HAP-1 (cell line): Measurements from ENCODE around the gene CCR5.
"Not testable (repeated sequence)": the region's sequence is repeated elsewhere in the genome, so short reads cannot be mapped to it uniquely, and the experiment has no call there.

Experiments used
- DNase-seq, 2 experiments: peaks; one replicate each; pipeline ENCODE4 v3.0.0-alpha.2; 2016 to 2020; ENCODE audit warnings: low spot score in 2 of 2
- H3K27me3 ChIP-seq: fragments of 250-450 bp; sonication (Bioruptor Pico); 2 replicates; pipeline ENCODE4 v1.5.1; 2020; ENCODE audit warnings: low read depth, mild to moderate bottlenecking, moderate library complexity
- H3K36me3 ChIP-seq: fragments of 250-450 bp; sonication (Bioruptor Pico); replicated peaks from 2 replicates; pipeline ENCODE4 v1.5.1; 2020; ENCODE audit warnings: mild to moderate bottlenecking
- H3K4me1 ChIP-seq: fragments of 250-450 bp; sonication (Bioruptor Pico); 2 replicates; pipeline ENCODE4 v1.5.1; 2020; ENCODE audit warnings: mild to moderate bottlenecking
- H3K4me3 ChIP-seq: fragments of 250-450 bp; sonication (Bioruptor Pico); 2 replicates; pipeline ENCODE4 v1.5.1; 2020; ENCODE audit warnings: mild to moderate bottlenecking, moderate library complexity
- H3K9me3 ChIP-seq: fragments of 250-450 bp; sonication (Bioruptor Pico); 2 replicates; pipeline ENCODE4 v1.5.1; 2020; ENCODE audit warnings: mild to moderate bottlenecking, moderate library complexity
- in situ Hi-C: fragments of 300-500 bp; cut with MboI; formaldehyde crosslinking; loops from 3 replicates; pipeline ENCODE4 v1.14.3; 2020; ENCODE audit warnings: low sequenced_read_pairs, inconsistent platforms, mixed read lengths

The CCR5 gene

DNA sequence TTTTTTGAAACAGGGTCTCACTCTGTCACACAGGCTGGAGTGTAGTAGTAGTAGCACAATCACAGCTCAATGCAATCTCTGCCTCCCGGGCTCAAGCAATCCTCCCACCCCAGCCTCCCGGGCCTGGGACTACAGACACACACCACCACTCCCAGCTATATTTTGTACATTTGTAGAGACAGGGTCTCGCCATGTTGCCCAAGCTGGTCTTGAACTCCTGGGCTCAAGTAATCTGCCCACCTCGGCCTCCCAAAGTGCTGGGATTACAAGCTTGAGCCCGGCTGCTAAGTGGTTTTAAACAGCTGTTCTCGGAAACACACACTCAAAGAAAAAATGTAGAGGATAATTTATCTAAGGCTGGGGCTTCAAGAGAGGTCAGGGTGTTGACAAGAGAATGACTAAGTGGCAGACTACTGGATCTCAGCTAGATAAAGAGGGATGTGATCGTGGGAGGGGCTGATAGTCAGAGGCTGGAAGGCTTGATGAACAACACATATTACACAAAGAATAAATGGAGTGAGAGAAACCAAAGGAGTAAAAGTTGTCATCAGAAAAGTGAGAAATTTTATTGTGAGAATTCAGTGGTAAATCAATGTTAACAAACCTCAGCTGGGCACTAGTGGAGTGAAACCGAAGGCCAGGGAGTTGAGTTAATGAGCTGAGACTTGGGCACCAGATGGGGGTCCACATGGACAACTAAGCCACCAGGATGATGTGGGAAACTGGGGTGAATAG lies 29.4 kb downstream of the CCR5 start:
- Histone ChIP-seq H3K9me3 (no peaks in the 10 kb centered on the region), H3K27me3 (peaks cover 8% of the 10 kb centered on the region; the same call in 1 of the 2 replicates), H3K36me3 (no peaks in the 10 kb centered on the region), H3K4me1 (no peaks in the 10 kb centered on the region), H3K4me3 (no peak overlapping the region)
- DNase-seq: no peak
- in situ Hi-C loops: no loop called here

DNA sequence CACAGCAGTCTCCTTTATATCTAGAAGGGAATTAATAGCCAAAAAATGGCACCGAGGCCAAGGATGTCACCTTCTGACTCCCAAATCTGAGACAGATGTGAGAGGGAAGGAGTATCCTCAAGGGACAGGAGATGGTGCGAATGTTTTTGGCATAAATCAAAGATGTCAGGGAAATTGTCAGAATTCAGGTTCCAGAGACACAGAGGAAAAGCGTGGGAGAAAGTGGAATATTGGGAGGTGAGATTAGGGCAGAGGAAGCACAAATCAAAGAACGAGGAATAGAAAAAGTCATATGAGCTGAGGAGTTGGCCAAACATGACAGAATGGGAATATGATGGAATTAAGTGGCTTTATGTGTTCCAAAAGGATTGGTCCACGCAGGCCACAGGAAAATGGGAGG lies 30.1 kb downstream of the CCR5 start:
- no peak for DNase-seq
- Histone ChIP-seq H3K4me3 (no peak overlapping the region), H3K27me3 (peaks cover 8% of the 10 kb centered on the region; the same call in 1 of the 2 replicates), H3K9me3 (no peaks in the 10 kb centered on the region), H3K4me1 (no peaks in the 10 kb centered on the region), H3K36me3 (no peaks in the 10 kb centered on the region)
- in situ Hi-C loops: no loop called here

DNA sequence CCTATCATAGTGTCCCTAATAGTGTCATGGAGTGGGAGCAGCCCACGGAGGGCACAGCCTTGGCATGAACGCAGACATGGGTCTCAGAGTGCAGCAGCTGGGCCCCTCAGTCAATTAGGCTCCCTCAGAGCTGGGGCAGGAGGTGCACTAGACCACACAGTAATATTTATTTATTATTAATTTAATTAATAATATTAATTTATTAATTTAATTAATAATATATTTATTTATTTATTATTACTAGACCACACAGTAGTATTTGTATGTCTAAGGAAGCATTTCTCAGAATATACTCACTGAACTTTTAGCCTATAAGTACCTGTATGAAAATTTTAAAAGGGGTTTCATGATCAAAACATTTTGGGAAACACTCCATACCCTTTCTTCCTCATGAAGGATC lies 30.8 kb downstream of the CCR5 start:
- Histone ChIP-seq H3K36me3 (no peaks in the 10 kb centered on the region), H3K27me3 (peaks cover 14% of the 10 kb centered on the region), H3K9me3 (no peaks in the 10 kb centered on the region), H3K4me3 (no peak overlapping the region), H3K4me1 (no peaks in the 10 kb centered on the region)
- no peak for DNase-seq
- in situ Hi-C loops: no loop called here

DNA sequence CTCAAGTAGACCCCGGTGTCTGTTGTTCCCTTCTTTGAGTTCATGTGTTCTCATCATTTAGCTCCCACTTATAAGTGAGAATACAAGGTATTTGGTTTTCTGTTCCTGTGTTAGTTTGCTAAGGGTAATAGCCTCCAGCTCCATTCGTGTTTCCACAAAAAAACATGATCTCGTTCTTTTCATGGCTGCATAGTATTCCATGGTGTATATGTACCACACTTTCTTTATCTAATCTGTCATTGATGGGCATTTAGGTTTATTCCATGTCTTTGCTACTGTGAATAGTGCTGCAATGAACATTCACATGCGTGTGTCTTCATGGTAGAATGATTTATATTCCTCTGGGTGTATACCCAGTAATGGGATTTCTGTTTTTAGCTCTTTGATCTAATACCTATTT lies 32.2 kb downstream of the CCR5 start:
- H3K36me3 ChIP-seq, in situ Hi-C loops, H3K4me1 ChIP-seq, DNase-seq, H3K4me3 ChIP-seq, H3K9me3 ChIP-seq: not testable (repeated sequence)
- H3K27me3 ChIP-seq: peaks cover 18% of the 10 kb centered on the region

DNA sequence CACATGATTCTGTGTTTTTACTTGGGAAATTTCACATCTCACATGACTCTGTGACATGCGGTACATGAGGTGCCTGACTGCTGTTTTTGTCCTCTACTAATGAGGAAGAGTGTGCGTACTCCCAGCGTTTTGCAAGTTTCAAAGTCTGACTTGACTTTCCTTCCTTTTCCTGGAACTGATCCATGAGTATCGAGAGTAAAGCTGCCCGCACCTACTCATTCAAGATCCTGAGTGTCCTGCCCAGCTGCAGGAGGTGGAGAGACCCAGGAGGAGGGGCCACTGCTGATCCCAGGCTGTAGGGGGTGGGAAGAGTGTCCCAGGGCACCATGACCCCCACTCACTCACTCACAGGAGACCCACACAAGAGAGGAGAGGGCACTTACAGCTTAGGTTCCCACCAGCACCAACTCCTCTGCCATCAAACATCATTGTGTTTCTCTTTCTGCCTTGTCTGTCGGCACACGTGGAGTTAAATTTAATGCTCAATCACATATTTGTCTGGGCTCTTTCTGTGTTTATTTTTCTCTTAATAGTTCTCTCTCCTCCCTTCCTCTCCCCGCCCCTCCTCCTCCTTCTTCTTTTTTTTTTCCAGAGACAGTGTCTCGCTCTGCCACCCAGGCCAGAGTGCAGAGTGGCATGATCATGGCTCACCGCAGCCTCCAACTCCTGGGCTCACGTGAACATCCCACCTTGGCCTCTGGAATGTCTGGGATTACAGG lies 34.7 kb downstream of the CCR5 start:
- DNase-seq: no peak
- H3K4me1 ChIP-seq: no peaks in the 10 kb centered on the region
- in situ Hi-C loops: no loop called here
- H3K27me3 ChIP-seq: peaks cover 15% of the 10 kb centered on the region
- H3K9me3 ChIP-seq: no peaks in the 10 kb centered on the region
- no peaks in the 10 kb centered on the region for H3K36me3 ChIP-seq
- H3K4me3 ChIP-seq: no peak overlapping the region

DNA sequence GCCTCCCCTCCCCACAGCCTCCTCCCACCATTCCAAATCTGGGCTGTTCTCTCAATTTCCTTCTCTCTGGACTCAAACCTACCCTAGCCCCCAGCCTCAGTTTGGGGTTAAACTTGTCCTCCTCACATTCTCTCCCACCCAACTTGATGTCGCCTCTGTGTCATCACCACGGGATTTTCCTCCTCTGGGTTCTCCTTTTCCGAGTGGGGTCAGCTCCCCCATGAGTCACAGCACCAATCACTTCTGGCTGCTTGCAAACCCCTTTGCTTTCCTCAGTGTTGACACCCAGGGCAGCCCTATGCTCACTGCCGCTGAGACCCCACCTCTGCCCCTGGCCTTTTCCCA lies 35.7 kb downstream of the CCR5 start:
- no peaks in the 10 kb centered on the region for H3K36me3 ChIP-seq
- in situ Hi-C loops: no loop called here
- DNase-seq: no peak
- H3K27me3 ChIP-seq: peaks cover 15% of the 10 kb centered on the region
- no peaks in the 10 kb centered on the region for H3K4me1 ChIP-seq
- H3K9me3 ChIP-seq: no peaks in the 10 kb centered on the region
- no peak overlapping the region for H3K4me3 ChIP-seq

DNA sequence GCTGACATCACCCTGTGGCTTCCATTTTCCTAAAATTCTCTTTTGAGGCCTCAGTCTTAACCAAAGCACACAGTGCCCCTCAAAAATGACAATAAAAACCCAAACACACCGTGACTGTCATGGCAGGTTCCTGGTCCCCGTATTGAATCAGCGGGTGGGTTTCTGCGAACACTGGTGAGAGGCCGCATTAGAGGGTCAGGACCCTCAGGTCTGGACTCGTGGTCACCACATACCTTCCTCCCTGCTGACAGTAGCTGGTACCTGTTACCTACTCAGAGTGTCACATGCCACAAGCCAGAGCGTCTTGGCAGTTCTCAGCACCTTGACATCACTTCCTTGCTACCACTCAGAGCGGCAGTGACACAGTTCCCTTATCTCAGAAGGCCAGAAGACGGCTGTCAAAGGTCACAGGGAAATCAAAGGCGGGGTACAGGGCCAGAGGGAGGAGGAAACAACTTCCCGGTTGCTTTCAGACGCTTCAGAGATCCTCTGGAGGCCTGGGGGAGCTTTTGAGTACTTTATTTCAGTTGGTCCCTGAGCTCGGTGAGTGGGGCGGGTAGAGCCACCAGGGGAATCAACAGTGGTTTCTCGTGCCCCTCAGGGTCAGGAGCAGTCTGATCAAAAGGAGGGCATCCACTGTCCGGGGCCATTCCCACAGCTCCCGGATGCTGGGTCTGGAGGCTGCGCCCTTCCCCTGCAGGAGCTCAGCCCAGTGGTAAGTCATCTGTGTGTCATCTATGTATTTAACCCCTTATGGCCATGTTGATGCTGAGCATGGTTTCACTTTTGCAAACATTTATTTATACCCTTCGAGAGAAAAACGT lies 36.3 kb downstream of the CCR5 start, which contains the start of the genes CCR5AS and CCRL2:
Gene CCR5AS (minus strand): TSS at position 279 of the 824 bp plus-strand sequence.
Gene CCRL2 (plus strand): TSS at position 472 of the 824 bp plus-strand sequence. CDS start 821 bp downstream, outside the sequence.
- peaks cover 15% of the 10 kb centered on the region for H3K27me3 ChIP-seq
- H3K36me3 ChIP-seq: no peaks in the 10 kb centered on the region
- in situ Hi-C loops: no loop called here
- H3K9me3 ChIP-seq: no peaks in the 10 kb centered on the region
- no peak for DNase-seq
- H3K4me3 ChIP-seq: no peak within 1 kb of the TSS
- H3K4me1 ChIP-seq: no peaks in the 10 kb centered on the region

DNA sequence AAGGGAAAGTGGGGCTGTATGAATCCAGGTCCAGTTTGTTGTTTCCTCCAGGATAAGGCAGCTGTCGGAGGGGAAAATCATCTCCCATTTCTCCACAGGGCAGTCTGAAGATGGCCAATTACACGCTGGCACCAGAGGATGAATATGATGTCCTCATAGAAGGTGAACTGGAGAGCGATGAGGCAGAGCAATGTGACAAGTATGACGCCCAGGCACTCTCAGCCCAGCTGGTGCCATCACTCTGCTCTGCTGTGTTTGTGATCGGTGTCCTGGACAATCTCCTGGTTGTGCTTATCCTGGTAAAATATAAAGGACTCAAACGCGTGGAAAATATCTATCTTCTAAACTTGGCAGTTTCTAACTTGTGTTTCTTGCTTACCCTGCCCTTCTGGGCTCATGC lies 37.2 kb downstream of the CCR5 start:
- in situ Hi-C loops: no loop called here
- no peak for DNase-seq
- no peak overlapping the region for H3K4me3 ChIP-seq

DNA sequence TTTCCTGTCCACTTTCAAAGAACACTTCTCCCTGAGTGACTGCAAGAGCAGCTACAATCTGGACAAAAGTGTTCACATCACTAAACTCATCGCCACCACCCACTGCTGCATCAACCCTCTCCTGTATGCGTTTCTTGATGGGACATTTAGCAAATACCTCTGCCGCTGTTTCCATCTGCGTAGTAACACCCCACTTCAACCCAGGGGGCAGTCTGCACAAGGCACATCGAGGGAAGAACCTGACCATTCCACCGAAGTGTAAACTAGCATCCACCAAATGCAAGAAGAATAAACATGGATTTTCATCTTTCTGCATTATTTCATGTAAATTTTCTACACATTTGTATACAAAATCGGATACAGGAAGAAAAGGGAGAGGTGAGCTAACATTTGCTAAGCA lies 38.1 kb downstream of the CCR5 start:
- DNase-seq: no peak
- no peaks in the 10 kb centered on the region for H3K36me3 ChIP-seq
- in situ Hi-C loops: no loop called here
- H3K27me3 ChIP-seq: peaks cover 15% of the 10 kb centered on the region
- H3K4me1 ChIP-seq: no peaks in the 10 kb centered on the region
- no peaks in the 10 kb centered on the region for H3K9me3 ChIP-seq
- no peak overlapping the region for H3K4me3 ChIP-seq

More for the DNA sequence above, 37.2 kb downstream of the CCR5 start:
- Histone ChIP-seq H3K27me3 (peaks cover 15% of the 10 kb centered on the region), H3K4me1 (no peaks in the 10 kb centered on the region), H3K9me3 (no peaks in the 10 kb centered on the region), H3K36me3 (no peaks in the 10 kb centered on the region)

DNA sequence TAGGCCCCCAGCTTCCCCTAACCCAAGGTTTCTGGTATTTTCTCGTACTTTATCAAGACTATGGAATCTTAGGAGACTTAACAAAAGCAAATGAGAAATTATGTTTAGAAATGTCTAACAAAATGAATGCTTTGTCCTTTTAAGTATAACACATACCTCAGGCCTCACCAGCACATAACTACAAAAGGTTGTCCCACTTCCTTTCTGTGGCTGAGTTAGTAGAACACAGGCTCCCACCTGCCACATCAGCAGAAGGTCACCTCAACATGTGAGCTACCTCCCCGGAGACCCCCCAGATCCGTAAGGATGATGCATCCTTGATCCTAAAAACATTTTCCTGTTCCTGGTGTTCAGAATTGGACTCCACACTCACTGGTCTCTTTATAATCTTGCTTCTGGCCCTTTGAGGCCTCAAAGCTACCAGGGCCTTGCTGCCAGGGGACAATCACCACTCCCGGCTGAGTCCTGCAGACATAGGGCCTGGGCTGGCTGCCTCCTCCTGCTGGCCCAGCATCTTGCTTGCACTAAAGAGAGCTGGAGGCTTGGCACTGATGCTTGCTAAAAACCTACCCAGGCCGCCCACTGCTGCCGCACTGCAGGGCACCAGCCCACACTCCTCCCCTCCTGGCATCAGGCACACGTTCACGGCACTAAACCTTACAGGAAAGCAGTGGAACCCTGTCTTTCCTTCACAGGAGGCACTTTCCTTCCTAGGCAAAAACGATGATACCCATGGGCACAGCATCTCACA lies 39.2 kb downstream of the CCR5 start:
- in situ Hi-C loops: no loop called here
- H3K4me3 ChIP-seq: no peak overlapping the region

DNA sequence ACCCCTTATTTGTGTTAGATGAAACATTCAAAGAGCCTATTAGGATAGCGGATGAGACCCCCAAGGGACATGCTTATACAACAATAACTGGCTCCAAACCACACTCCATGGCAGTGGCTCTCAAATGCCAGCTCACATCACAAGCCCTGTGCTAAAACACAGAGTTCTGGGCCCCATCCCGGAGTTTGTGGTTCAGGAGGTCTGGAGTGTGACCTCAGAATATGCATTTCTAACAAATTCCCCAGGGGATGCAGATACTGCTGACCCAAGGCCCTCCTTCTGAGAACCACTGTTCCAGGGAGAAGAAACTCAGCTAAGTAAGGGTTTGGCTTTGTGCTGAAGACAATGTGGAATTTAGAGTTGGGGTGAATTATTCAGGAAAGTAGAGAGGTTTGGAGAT lies 39.9 kb downstream of the CCR5 start:
- in situ Hi-C loops: no loop called here
- H3K4me1 ChIP-seq: no peaks in the 10 kb centered on the region
- H3K4me3 ChIP-seq: no peak overlapping the region

More for the DNA sequence above, 39.2 kb downstream of the CCR5 start:
- Histone ChIP-seq H3K27me3 (peaks cover 15% of the 10 kb centered on the region), H3K9me3 (no peaks in the 10 kb centered on the region), H3K4me1 (no peaks in the 10 kb centered on the region), H3K36me3 (no peaks in the 10 kb centered on the region)
- no peak for DNase-seq

DNA sequence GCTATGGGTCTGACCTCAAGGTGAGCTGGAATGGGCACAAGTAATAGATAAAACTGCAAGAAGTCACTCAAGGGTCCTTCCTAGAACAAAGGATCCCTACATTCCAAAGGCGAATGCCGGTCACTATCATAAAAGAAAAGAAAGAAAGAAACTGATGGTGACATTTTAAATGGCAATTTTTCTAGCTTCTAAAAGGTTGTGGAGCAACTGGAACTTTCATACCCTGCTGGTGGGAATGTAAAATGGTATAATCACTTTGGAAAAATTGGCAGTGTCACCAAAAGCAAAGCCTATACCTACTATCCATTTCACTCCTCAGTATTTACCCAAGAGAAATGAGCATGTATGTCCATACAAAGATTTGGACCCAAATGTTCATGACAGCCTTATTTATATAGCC lies 40.5 kb downstream of the CCR5 start:
- Histone ChIP-seq H3K4me3 (no peak overlapping the region), H3K9me3 (no peaks in the 10 kb centered on the region), H3K4me1 (no peaks in the 10 kb centered on the region), H3K27me3 (peaks cover 11% of the 10 kb centered on the region), H3K36me3 (no peaks in the 10 kb centered on the region)
- in situ Hi-C loops: no loop called here
- no peak for DNase-seq

More for the DNA sequence above, 39.9 kb downstream of the CCR5 start:
- DNase-seq: no peak
- Histone ChIP-seq H3K36me3 (no peaks in the 10 kb centered on the region), H3K27me3 (peaks cover 15% of the 10 kb centered on the region), H3K9me3 (no peaks in the 10 kb centered on the region)

DNA sequence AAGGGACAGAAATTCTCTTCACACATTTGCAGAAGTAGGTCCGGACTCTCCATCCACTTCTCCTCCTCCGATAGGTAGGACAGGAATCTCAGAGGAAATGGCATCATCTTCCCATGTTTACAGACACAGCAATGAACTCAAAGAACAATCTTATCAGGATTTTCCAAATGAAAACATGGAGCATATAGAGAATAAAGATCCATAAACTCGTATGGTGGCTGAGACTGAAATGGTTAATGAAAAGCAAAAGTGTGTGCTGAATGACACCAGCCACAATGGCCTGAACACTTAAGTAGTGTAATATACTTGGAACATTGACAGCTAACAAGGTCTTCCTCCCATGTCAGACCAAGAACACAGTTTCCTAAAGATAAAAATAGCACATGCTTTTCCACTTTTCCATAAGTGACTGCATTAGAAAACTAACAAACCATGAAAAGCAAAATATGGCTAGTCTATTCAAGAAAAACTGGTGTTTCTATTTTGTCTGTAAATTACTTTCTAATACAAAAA lies 42.1 kb downstream of the CCR5 start:
- Histone ChIP-seq H3K4me3 (no peak overlapping the region), H3K9me3 (no peaks in the 10 kb centered on the region), H3K27me3 (peaks cover 5% of the 10 kb centered on the region), H3K4me1 (no peaks in the 10 kb centered on the region), H3K36me3 (no peaks in the 10 kb centered on the region)
- DNase-seq: no peak
- in situ Hi-C loops: no loop called here
